ENCODE results near the gene HELZ2.

DNA sequence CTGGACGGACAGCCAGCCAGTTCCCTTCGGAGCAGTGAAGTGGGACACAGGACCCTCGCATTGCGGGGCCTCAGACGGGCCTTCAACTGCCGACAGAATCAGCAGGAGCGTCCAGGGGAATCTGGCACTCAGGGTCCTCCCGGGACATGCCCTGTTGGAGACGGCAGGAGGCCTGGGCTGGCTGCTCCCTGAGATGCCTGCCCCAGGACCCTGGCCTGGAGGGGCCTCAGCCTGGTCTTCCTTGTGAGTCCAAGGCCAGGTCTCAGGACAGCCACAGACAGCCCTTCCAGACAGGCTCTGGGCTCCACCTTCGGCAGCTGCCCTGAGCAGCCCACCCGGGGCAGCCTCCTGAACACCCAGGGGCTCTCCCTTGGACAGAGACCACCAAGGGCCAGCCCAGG, 14.6 kb upstream of the HELZ2 start:
- no peak for TF ChIP-seq CTCF (IDR thresholded peaks at IDR 0.05)
- no peak for TF ChIP-seq EP300 (IDR thresholded peaks at IDR 0.05)
- no peak for TF ChIP-seq POLR2A (IDR thresholded peaks at IDR 0.05)
